ENCODE data around the gene USP31. TPM values are rescaled to one million over a fixed set of nuclear protein-coding genes. Genes with fewer than 3 reads are reported as not detected.

Gene USP31
- total RNA-seq, 1 experiment from 2014 or later: 6.5 TPM

DNA sequence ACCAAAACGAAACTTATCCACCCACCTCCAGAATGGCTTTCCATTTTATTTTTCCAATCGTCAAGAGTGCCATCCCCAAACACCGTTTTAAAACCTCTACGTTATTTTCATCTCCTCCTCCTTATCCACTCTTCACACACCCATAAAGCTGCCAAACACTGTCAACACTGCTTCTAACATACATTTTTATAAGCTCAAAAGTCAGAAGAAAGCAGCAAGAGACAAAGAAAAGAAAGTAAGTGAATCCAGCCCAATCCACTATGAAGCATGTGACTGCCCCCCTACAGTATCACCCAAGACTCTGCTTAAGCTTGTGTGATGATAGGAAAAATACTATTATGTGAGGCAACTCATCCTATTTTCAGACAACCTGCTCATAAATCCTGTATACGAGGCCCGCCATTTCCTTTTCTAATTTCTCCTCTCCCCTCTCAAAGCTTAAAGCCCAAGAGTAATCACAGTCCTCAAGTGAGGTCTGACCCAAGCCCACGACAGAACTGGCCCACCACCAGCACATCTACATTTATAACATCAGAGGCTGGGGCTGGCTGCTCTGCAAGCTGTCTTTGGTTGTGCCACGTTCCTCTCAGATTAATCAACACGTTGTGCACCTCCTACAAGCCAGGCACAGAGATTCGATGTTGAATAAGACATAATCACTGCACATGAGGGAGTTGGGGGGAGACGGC lies 16.3 kb downstream of the USP31 start:
- peak; percentile 17 for DNase-seq (ENCODE audit: low read depth)

DNA sequence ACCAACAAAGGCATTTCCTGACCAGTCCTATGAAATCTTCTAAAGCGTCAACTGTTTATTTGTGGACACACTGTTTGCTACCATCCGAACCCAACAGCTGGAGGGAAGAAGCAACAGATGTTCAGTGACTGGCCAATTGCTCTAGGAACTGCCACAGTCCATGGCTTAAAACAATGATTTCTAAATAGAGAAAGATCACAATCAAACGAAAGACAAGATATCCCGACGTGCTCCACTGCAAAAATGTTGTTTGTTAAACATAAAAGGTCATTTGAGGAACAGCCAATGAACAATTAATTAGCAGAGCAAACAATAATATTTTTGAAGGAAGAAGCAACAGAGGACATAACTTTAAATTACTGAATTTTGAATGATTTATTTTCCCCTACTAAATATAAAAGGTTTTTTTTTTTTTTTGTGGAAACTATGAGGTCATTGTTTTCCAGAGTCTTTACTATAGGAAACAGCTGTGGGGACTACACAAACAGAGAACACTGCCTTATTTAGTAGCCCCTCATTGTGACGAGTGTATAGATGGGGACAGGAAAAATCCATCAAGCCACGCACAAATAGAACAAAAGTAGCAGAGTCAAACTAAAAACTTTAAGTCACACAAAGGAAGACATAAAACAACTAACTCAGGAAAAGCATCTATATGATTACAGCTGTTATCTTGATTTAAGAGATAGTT lies 17.2 kb downstream of the USP31 start:
- peak; percentile 17 for DNase-seq (ENCODE audit: low read depth)

DNA sequence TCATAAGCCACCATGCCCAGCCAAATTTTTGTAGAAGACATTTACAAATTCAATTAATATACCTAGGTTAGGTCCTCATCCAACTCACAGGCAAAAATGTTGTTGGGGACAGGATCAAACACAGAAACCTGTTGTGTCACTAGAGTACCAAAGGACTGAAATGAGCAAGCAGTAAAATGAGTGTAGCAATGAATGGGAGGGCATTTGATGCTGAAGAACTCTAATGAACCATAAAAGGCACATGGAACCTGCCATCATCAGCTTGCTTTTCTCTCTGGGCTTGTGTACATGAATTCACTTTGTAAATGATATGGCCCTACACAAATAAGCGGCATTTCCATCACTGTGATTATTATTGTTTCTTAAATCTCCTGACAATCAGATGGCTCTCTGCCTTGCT lies 17.8 kb downstream of the USP31 start:
- no peak for DNase-seq (ENCODE audit: low read depth)

DNA sequence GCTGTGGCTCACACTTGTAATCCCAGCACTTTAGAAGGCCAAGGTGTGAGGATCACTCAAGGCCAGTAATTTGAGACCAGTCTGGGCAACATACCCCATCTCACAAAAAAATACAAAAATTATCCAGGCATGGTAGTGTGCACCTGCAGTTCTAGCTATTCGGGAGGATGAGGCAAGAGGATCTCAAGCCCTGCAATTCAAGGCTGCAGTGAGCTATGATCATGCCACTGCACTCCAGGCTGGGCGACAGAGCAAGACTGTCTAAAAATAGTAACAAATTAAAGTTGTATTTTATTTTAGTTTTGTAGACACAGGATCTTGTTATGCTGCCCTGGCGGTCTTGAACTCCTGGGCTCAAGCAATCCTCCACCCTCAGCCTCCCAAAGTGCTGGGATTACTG lies 18.2 kb downstream of the USP31 start:
- DNase-seq (ENCODE audit: low read depth): no peak

DNA sequence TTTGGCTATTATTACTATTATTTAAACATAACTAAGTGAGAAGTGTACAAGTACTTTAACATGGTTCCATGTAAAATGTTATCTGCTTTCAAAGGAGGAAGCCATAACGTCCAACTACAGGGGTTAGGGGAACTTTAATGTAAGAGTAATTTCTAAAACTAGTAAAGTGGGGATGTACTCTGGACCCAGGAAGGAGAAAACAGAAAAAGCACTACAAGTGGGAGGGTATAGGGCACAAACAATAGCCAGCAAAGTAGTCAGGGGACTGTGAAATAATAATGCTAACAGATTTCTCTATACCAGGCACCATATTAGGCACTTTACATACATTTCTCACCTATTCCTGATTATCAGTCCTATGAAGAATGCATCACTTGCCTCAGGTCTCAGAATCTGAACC lies 19.6 kb downstream of the USP31 start:
- no peak for DNase-seq (ENCODE audit: low read depth)

DNA sequence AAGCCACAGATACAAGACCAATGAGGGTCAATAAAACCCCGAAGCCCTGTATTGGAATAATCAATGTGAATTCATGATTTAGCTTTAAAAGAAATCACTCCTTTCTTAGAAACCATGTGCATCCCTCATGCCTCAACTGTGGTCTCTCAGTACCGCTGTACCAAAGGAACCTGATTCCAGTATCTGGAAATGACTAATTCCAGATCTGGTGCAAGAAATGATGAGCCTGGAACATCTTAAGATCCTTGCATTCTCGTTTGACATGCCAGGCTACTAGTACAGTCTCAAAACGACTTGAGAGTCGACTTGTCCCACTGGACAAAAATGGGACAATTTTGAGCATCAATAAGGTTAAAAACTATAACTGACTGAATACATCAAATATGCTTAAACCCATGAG lies 21.2 kb downstream of the USP31 start:
- DNase-seq (ENCODE audit: low read depth): no peak

DNA sequence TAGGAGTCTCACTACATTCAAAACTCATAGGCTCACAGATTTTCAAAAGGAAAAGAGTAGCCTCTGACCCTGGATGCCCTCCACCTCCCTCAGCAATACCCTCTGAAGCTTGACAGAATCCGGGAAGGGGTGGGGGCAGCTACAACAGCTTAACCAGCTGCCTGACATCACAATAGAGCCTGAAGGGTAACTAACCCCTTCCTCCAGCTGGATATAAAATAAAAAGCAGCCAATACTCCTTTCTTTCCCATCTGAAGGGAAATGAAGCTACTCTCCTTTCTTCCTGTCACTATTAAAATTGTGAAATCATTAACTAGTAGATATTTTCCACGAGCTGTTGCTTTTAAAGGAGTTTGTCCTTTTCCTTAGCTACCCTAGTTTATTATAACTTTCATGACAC lies 24.0 kb downstream of the USP31 start:
- no peak for DNase-seq (ENCODE audit: low read depth)

DNA sequence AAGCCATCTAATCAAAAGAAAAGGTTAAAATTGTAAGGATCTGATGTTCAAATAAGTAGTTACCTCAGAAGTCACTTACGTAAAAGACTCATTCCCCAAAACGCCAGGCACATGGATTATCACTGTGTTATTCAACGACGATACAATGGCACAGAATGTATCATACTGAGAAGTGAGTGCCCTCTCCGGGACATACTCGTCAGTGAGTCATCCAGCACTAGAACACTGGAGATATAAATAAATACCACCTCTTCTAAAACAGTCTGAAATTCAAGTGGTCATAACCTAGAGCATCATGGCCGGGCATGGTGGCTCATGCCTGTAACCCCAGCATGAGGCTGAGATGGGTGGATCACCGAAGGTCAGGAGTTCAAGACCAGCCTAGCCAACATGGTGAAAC lies 24.9 kb downstream of the USP31 start:
- DNase-seq (ENCODE audit: low read depth): peak; percentile 76

DNA sequence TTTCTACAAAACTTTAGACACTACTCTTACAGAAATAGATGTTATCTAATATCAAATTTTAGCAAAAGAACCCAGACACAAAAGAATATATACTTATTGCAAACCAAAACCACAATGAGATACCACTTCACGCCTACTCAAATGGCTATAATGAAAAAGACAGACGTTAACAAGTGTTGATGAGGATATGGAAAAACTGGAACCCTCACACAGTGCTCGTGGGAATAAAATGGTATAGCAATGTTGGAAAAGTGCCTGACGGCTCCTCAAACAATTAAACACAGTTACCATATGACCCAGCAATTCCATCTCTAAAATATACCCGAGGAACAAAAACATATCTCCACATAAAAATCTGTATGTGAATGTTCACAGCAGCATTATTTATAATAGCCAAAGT lies 27.1 kb downstream of the USP31 start:
- DNase-seq (ENCODE audit: low read depth): no peak

DNA sequence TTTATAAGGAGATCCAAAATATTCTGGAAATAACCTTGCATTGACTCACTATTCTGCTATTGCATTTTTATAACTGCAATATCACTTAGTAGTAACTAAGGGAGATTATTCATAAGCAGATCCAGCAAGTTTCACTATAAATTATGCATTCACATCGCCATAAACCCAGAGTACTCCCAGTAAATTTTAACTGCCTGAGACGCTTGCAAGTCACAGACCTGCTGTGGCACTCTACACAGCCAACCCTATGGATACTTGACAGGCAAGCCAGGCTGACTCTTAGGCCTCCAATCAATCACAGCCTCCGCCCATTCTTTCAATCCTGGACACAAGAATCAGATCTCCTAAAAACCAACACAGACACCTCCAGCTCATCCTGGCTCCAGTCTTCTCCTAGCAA lies 28.2 kb downstream of the USP31 start:
- DNase-seq (ENCODE audit: low read depth): no peak

DNA sequence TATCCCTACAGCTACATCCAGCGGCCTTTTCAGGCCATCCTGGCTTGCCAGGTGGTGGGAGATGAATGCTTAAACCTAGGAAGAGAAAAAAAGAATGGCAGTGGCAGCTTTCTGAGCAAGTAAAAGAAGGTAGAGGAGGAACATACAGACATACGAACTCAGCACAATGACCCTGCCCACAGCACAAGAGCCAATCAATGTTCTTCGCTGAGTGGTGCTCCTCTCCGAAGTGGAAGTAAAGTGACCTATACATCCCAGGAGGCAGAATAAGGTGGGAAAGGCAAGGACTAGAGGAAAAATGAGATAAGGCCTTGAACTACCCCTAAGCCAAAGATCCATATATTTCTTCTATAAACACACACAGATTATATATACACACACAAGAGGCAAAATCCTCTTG lies 28.7 kb downstream of the USP31 start:
- DNase-seq (ENCODE audit: low read depth): no peak

DNA sequence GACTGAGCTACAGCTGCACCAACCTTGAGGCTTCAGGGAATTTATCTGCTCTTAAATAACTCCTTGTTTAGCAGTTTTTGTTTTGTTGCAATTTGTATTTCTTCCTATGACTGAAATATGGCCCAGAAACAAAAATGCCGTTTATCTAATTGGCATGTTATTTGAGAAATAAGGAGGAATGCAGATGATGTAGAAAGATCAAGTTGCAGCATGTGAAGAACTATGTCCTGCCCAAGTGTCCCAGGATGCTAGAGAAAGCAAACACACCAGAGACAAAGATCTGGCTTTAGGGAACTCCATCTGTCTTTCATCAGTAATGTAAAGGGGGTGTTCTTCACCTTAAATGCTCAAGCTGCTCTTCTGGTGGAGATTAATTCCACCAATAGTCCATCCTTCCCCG lies 29.7 kb downstream of the USP31 start:
- DNase-seq (ENCODE audit: low read depth): no peak

DNA sequence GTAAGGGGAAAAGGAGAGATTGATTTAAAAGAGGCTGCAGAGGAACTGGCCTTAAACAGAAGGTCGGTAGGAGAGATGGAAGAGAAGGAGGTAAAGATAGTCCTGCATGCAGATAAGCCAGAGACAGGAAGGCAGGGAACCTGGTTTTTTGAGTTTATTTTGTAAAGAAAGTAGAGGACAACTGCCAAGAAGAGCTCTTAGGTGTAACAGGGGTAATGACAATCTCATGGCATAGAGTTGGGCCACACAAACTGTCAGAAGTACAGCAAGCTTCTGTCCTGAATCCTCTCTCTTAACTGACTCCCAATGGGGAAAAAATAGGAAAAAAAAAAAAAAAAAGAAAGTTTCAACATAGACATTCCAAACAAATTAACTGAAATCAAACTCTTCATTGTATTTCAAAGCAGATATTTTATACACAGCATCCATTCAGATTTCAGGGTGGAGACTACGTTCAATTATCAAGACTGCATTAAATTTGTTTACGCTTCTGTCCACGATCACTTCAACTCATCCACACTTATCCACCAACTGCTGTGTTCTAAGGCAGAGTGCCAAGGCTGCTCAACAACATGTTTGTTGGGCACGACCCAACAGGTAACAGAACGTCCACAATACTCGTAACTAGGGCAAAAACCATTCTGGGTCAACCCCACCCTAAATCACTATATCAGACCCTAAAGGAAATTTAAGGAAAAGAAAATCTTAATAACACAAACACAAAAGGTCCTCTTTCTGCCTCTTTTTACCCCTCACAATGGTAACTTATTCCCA lies 34.9 kb downstream of the USP31 start:
- DNase-seq (ENCODE audit: low read depth): no peak

DNA sequence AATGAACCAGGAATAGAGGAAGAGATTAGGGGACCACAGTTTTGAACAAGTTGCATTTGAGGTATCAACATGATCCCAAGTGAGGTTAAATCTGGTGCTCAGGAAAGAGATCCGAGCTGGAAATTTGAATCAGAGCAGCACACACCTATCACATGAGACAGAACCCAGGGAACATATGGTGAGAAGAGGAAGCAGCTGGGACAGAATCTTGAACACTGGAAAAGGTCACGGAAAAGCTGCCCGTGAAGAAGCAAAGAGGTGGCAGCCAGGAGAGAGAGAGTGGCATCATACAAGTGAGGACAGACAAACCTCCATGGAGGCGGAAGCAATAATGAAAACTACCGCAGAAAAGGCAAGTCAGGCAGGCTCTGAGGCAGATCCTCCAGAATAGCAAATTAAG lies 36.1 kb downstream of the USP31 start:
- no peak for DNase-seq (ENCODE audit: low read depth)

DNA sequence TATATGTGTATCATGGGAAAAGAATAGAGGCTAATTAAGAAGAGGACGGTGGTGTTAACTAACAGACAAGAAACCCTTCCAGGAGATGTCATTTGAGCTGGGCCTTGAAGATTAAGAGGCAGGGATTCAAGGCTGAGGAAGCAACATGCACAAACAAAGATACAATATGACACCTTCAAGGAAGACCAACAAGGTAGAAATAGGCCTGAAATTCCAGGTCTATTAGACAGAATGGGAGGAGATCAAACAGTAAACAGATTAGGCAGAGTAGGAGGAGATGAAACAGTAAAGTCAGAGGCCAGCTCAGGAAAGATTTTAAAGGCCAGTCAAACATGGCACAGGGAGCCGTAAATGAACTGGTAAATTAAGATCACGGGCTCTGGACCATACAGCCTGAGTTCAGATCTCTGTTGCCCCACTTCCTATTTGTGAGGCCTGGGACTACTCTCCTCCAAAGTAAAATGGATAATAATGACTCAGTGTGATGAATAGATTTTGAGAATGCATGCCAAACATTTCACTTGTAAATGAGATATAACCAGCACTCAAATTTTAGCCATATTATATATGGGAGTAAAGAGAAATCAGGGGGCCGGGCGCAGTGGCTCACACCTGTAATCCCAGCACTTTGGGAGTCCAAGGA lies 38.9 kb downstream of the USP31 start:
- no peak for DNase-seq (ENCODE audit: low read depth)

DNA sequence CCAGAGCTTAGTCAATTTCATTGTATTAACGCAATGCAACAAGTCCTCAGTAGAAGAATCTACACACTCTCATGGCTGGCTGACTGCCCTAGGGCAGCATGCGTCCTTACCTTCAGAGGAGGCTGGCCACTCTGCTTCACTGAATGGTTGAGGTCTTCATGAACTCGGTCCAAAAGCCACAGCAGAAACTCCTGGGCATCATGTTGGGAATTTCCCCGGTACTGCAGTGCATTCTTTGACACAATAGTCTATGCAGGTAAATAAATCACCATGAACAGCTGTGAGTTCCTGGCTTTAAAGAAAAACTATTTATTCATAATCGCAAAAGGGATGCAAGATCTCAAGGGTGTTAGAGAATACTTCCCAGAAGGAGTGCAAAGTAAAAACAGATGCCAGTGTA lies 41.3 kb downstream of the USP31 start:
- no peak for DNase-seq (ENCODE audit: low read depth)

DNA sequence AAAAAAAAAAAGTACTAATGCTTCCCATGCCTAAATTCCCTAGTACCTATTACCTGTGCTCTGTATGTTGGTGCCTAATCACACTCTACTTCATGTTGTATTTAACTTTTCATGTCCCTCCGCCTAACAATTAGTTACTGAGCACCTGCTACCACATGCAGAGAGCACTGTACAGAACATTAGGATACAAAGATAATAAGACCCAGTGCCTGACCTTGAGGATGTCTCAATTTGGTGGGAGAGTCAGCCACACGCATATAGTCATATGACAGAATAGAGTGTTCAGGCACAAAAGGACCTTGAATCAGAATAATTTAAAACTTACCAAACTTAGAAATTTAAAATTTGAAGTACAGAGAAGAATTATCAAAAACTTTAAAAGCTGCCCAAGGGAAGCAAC lies 42.1 kb downstream of the USP31 start:
- DNase-seq (ENCODE audit: low read depth): no peak

DNA sequence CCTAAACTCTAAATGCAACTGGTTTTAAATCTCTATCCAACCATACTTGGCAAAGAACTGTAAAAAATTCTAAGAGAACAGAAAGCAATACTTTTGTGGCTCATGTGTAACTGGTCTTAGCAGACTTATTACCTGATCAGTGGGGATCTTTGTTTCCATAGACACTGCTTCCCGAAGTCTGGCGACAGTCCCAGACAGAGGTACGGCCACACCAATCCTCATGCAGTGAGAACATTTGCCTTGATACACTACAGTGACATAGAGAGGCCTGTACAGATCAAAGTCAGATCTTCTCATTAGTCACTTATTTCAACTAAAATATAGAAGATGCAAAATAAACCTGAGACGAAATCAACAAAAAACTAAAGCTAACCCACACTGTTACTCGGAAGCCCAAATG lies 43.9 kb downstream of the USP31 start:
- DNase-seq (ENCODE audit: low read depth): no peak

DNA sequence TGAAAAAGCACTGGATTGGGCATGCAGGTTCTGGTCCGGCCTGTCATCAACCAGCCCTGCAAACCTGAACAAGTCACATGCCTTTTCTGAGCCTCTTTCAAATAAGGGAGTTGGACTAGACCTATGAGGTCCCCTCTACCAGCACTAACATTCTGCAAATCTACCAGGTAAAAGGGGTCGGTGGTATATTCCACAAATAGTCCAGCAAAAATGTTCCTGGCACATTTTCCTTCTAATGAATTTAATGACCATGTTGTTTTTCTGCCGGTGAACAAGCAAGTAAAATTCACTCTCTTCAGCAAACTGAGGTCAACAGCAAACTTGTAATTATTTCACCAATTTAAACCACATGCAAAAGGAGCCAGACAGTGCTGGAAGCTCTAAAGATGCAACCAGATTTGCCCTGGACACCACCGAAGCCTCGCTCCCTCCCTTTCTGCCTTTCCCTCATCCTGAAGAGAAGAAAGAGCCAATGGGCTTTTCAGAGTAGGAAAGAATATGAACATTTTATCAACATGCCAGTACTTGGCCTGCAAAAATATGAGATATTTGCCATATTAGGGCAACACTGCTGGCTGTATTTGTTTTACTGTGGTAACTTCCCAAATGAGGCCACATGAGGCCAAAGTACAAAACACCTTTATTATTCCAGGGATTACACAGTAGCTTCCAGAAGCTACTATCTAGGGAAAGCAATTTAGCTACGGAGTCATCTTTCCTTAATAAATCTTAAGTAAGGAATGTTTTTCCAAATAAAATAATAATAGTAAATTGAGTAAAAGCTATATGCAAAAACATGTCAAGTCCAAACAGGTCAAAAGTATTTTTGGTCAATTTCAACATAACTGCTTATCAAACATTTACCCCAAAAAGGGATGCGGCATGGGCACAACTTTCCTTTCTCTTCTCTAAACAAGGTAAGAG lies 45.0 kb downstream of the USP31 start:
- DNase-seq (ENCODE audit: low read depth): no peak

DNA sequence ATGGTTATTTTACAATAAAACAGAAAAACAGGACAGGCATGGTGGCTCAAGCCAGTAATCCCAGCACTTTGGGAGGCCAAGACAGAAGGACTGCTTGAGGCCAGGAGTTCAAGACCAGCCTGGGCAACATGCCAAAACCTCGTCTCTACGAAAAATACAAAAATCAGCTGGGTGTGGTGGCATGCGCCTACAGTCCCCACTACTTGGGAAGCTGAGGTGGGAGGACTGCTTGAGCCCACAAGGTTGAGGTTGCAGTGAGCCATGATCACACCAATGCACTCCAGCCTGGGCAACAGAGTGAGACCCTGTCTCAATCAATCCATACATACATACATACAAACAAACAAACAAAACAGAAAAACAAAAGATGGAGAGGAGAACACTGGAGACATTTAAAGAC lies 45.6 kb downstream of the USP31 start:
- no peak for DNase-seq (ENCODE audit: low read depth)

DNA sequence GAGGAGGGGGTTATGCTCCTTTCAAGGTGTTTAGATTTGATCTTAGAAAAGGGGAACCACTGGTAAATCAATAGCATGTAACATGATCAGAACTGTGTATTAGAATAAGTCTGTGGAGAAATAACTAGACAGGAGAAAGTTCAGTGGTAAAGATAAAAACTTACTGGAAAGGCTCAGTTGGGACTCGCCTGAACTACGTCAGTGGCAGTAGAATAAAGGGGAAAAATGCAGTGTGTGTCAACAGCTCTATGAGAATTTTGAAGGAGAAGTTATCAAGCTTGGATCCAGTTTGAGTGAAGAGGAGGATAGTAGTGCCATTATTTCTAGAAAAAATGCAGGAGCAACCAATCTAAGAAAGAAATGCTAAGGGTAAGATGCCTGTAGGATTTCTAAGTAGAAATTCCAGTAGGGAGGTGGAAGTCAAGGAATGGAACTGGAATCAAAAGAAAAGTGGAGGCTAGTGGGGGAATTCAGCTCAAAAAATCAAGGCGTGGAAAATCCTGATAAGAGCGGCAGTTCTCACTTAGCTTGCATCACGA lies 48.2 kb downstream of the USP31 start:
- DNase-seq (ENCODE audit: low read depth): no peak
